Activated T-helper 17 cell treated with anti-CD3 and anti-CD28 coated beads, Interleukin-2, amount 50 U/mL, for 72 hours (primary cell): ENCODE data around the gene SEZ6L. TPM values are rescaled to one million over a fixed set of nuclear protein-coding genes. Genes with fewer than 3 reads are reported as not detected.
A peak's percentile ranks its signal among the peaks of the same experiment; 100 is the strongest.

Experiments used
- ATAC-seq: fragments of 150-1000 bp; cut with Tn5 transposase; replicated peaks from 2 replicates; pipeline ENCODE4 v1.10.0; 2021; ENCODE audit warnings: mild to moderate bottlenecking, moderate library complexity
- H3K27ac Mint-ChIP-seq: one replicate; pipeline ENCODE4 v1.8.0; 2022; ENCODE audit warnings: mixed read lengths
- H3K27me3 Mint-ChIP-seq: one replicate; pipeline ENCODE4 v1.8.0; 2022; ENCODE audit warnings: mixed read lengths
- H3K36me3 Mint-ChIP-seq: one replicate; pipeline ENCODE4 v1.8.0; 2022; ENCODE audit warnings: low read depth, mild to moderate bottlenecking, mixed read lengths
- H3K4me1 Mint-ChIP-seq: one replicate; pipeline ENCODE4 v1.8.0; 2022; ENCODE audit warnings: mixed read lengths
- H3K4me3 Mint-ChIP-seq: one replicate; pipeline ENCODE4 v1.8.0; 2022; ENCODE audit warnings: mild to moderate bottlenecking, mixed read lengths
- H3K9me3 Mint-ChIP-seq: one replicate; pipeline ENCODE4 v1.8.0; 2022; ENCODE audit warnings: mixed read lengths
- total RNA-seq, 2 donors: library from RNA; stranded (reverse); gene quantifications; one replicate each; pipeline ENCODE4 v1.2.3, GENCODE V29; 2022

SEZ6L gene
- total RNA-seq, 2 donors from 2014 or later = 0.48 TPM; not detected in 1

- no peak for ATAC-seq
- no peak overlapping the region for H3K4me3 Mint-ChIP-seq
- peaks cover 23% of the 10 kb centered on the region for H3K27me3 Mint-ChIP-seq
These were observed 117.0 kb downstream of the SEZ6L start for GRCh38 chr22:26286091-26286820.

GRCh38 chr22:26287382-26288225 lies 118.3 kb downstream of the SEZ6L start:
- Mint-ChIP-seq H3K36me3 (no peaks in the 10 kb centered on the region), H3K4me1 (no peaks in the 10 kb centered on the region), H3K27ac (no peak overlapping the region), H3K9me3 (no peaks in the 10 kb centered on the region), H3K4me3 (no peak overlapping the region), H3K27me3 (peaks cover 18% of the 10 kb centered on the region)
- no peak for ATAC-seq

More at GRCh38 chr22:26286091-26286820, 117.0 kb downstream of the SEZ6L start:
- Mint-ChIP-seq H3K4me1 (no peaks in the 10 kb centered on the region), H3K36me3 (no peaks in the 10 kb centered on the region), H3K27ac (no peak overlapping the region), H3K9me3 (no peaks in the 10 kb centered on the region)

- no peaks in the 10 kb centered on the region for H3K36me3 Mint-ChIP-seq
- no peak overlapping the region for H3K4me3 Mint-ChIP-seq
- peaks cover under 1% of the 10 kb centered on the region for H3K9me3 Mint-ChIP-seq
- no peak overlapping the region for H3K27ac Mint-ChIP-seq
- peaks cover 9% of the 10 kb centered on the region for H3K27me3 Mint-ChIP-seq
- no peak for ATAC-seq
- peaks cover 7% of the 10 kb centered on the region for H3K4me1 Mint-ChIP-seq
These were observed 120.4 kb downstream of the SEZ6L start for GRCh38 chr22:26289611-26290101.

- no peak for ATAC-seq
- peaks cover 12% of the 10 kb centered on the region for H3K4me1 Mint-ChIP-seq
These were observed 122.8 kb downstream of the SEZ6L start for GRCh38 chr22:26291940-26292666.

GRCh38 chr22:26292667-26292995 lies 123.4 kb downstream of the SEZ6L start:
- Mint-ChIP-seq H3K27ac (no peak overlapping the region), H3K27me3 (peaks cover 5% of the 10 kb centered on the region), H3K36me3 (no peaks in the 10 kb centered on the region), H3K4me1 (peaks cover 12% of the 10 kb centered on the region), H3K4me3 (no peak overlapping the region), H3K9me3 (peaks cover 5% of the 10 kb centered on the region)
- ATAC-seq = no peak

More at GRCh38 chr22:26291940-26292666, 122.8 kb downstream of the SEZ6L start:
- Mint-ChIP-seq H3K9me3 (peaks cover 5% of the 10 kb centered on the region), H3K27ac (no peak overlapping the region), H3K36me3 (no peaks in the 10 kb centered on the region), H3K27me3 (peaks cover 8% of the 10 kb centered on the region), H3K4me3 (no peak overlapping the region)

- no peaks in the 10 kb centered on the region for H3K36me3 Mint-ChIP-seq
- peak overlapping the region; percentile 92 for H3K4me3 Mint-ChIP-seq
- peak overlapping the region; percentile 96 for H3K27ac Mint-ChIP-seq
- H3K4me1 Mint-ChIP-seq = peaks cover 12% of the 10 kb centered on the region
- no peak for ATAC-seq
- H3K9me3 Mint-ChIP-seq = peaks cover 5% of the 10 kb centered on the region
- H3K27me3 Mint-ChIP-seq = no peaks in the 10 kb centered on the region
These were observed 126.4 kb downstream of the SEZ6L start for GRCh38 chr22:26295563-26296126.

- Mint-ChIP-seq H3K4me3 (no peak overlapping the region), H3K9me3 (peaks cover 5% of the 10 kb centered on the region), H3K27me3 (peaks cover 8% of the 10 kb centered on the region), H3K27ac (no peak overlapping the region), H3K4me1 (peaks cover 12% of the 10 kb centered on the region), H3K36me3 (no peaks in the 10 kb centered on the region)
- ATAC-seq = no peak
These were observed 129.5 kb downstream of the SEZ6L start for GRCh38 chr22:26298605-26299310.

- H3K4me1 Mint-ChIP-seq = no peaks in the 10 kb centered on the region
- no peak overlapping the region for H3K4me3 Mint-ChIP-seq
- H3K27me3 Mint-ChIP-seq = peaks cover 22% of the 10 kb centered on the region
- H3K36me3 Mint-ChIP-seq = no peaks in the 10 kb centered on the region
- no peaks in the 10 kb centered on the region for H3K9me3 Mint-ChIP-seq
- H3K27ac Mint-ChIP-seq = no peak overlapping the region
- no peak for ATAC-seq
These were observed 133.5 kb downstream of the SEZ6L start for GRCh38 chr22:26302726-26303125.

GRCh38 chr22:26303475-26303874 lies 134.2 kb downstream of the SEZ6L start:
- no peak overlapping the region for H3K27ac Mint-ChIP-seq
- H3K36me3 Mint-ChIP-seq = no peaks in the 10 kb centered on the region
- H3K4me1 Mint-ChIP-seq = no peaks in the 10 kb centered on the region
- peaks cover 26% of the 10 kb centered on the region for H3K27me3 Mint-ChIP-seq
- no peak overlapping the region for H3K4me3 Mint-ChIP-seq
- no peaks in the 10 kb centered on the region for H3K9me3 Mint-ChIP-seq
- ATAC-seq = no peak

- H3K4me1 Mint-ChIP-seq = no peaks in the 10 kb centered on the region
- H3K36me3 Mint-ChIP-seq = no peaks in the 10 kb centered on the region
- H3K9me3 Mint-ChIP-seq = no peaks in the 10 kb centered on the region
- ATAC-seq = no peak
- no peak overlapping the region for H3K27ac Mint-ChIP-seq
- no peak overlapping the region for H3K4me3 Mint-ChIP-seq
- H3K27me3 Mint-ChIP-seq = peaks cover 26% of the 10 kb centered on the region
These were observed 135.5 kb downstream of the SEZ6L start for GRCh38 chr22:26304730-26305129.

GRCh38 chr22:26308467-26308866 lies 139.2 kb downstream of the SEZ6L start:
- Mint-ChIP-seq H3K4me3 (no peak overlapping the region), H3K27ac (no peak overlapping the region), H3K4me1 (no peaks in the 10 kb centered on the region), H3K27me3 (peaks cover 17% of the 10 kb centered on the region), H3K36me3 (no peaks in the 10 kb centered on the region), H3K9me3 (no peaks in the 10 kb centered on the region)
- no peak for ATAC-seq

- Mint-ChIP-seq H3K4me3 (no peak overlapping the region), H3K36me3 (no peaks in the 10 kb centered on the region), H3K27ac (no peak overlapping the region), H3K27me3 (peaks cover 21% of the 10 kb centered on the region), H3K4me1 (no peaks in the 10 kb centered on the region), H3K9me3 (no peaks in the 10 kb centered on the region)
- ATAC-seq = no peak
These were observed 141.4 kb downstream of the SEZ6L start for GRCh38 chr22:26310616-26311015.

- Mint-ChIP-seq H3K27me3 (peaks cover 13% of the 10 kb centered on the region), H3K27ac (no peak overlapping the region), H3K4me1 (no peaks in the 10 kb centered on the region), H3K4me3 (no peak overlapping the region), H3K9me3 (no peaks in the 10 kb centered on the region), H3K36me3 (no peaks in the 10 kb centered on the region)
- ATAC-seq = no peak
These were observed 144.0 kb downstream of the SEZ6L start for GRCh38 chr22:26313291-26313690.

- Mint-ChIP-seq H3K9me3 (no peaks in the 10 kb centered on the region), H3K27ac (no peak overlapping the region), H3K36me3 (no peaks in the 10 kb centered on the region), H3K27me3 (peaks cover 15% of the 10 kb centered on the region), H3K4me3 (no peak overlapping the region), H3K4me1 (no peaks in the 10 kb centered on the region)
- ATAC-seq = no peak
These were observed 144.9 kb downstream of the SEZ6L start for GRCh38 chr22:26314171-26314570.
